HCT116 (cell line): ENCODE data around the gene TSPAN3. TPM values are rescaled to one million over a fixed set of nuclear protein-coding genes. Genes with fewer than 3 reads are reported as not detected.

Experiments
- ATAC-seq: fragments of 200-7000 bp; cut with Tn5 transposase; 2 replicates; pipeline ENCODE4 v1.9.1; 2020; ENCODE audit warnings: mild to moderate bottlenecking, moderate library complexity
- BruUV-seq: library from RNA; stranded (reverse); fragments of 400-500 nt; replicated peaks from 2 replicates; lab custom pipeline; 2021; lab: Mats Ljungman, UMichigan
- CTCF ChIA-PET: fragments of 300-600 bp; sonication (Branson Sonifier 250); formaldehyde crosslinking; loops from one replicate; lab custom pipeline; 2021; ENCODE audit warnings: antibody characterized with exemption; lab: Charles Lee
- POLR2A ChIA-PET: fragments of 300-600, 350-600 bp; sonication (Branson Sonifier 250); formaldehyde crosslinking; loops from one replicate; lab custom pipeline; 2021; ENCODE audit warnings: antibody characterized with exemption; lab: Charles Lee
- RAD21 ChIA-PET, 2 experiments: fragments of 300-600 bp; sonication (Branson Sonifier 250); formaldehyde crosslinking; loops; one replicate each; lab custom pipeline; 2023; ENCODE audit warnings: low total read pairs in 2 of 2; ENCODE audit not compliant: uncharacterized antibody in 2 of 2, unreplicated experiment in 2 of 2, low non-redundant PET in 1 of 2; lab: Charles Lee
- DNase-seq: peaks from one replicate; pipeline ENCODE4 v3.0.0-alpha.2; 2010; ENCODE audit warnings: low read depth, low spot score
- H2AFZ ChIP-seq: fragments of 200-600 bp; shearing (Covaris generic), sonication (generic); 2 replicates; pipeline ENCODE4 v1.6.1; 2017; ENCODE audit warnings: low read depth, mixed run types, mixed read lengths, antibody characterized with exemption, low read length; ENCODE audit not compliant: poor library complexity, severe bottlenecking
- H3K27ac ChIP-seq: 2 replicates; pipeline ENCODE4 v1.5.1; 2012; ENCODE audit warnings: low read depth, low read length
- H3K27me3 ChIP-seq: fragments of 200-600 bp; sonication (generic); 2 replicates; pipeline ENCODE4 v1.6.1; 2016; ENCODE audit warnings: mixed run types, low read length, mixed read lengths; ENCODE audit not compliant: insufficient read depth
- H3K36me3 ChIP-seq, 2 experiments: fragments of 200-500 bp in 1 of 2; fragments of 200-600 bp in 1 of 2; sonication (Bioruptor generic) in 1 of 2; sonication (generic) in 1 of 2; 2 replicates each; pipeline versions ENCODE4 v1.5.1 to v1.6.1; 2014 to 2016; ENCODE audit warnings: low read length in 2 of 2, inconsistent platforms in 1 of 2, mixed read lengths in 1 of 2, mixed run types in 1 of 2; ENCODE audit not compliant: insufficient read depth in 2 of 2, control insufficient read depth in 1 of 2
- H3K4me1 ChIP-seq, 2 experiments: fragments of 200-600 bp in 1 of 2; sonication (generic) in 1 of 2; 2 replicates each; pipeline versions ENCODE4 v1.5.1 to v1.6.1; 2012 to 2017; ENCODE audit warnings: low read length in 2 of 2, inconsistent platforms in 1 of 2, mild to moderate bottlenecking in 1 of 2, mixed read lengths in 1 of 2, mixed run types in 1 of 2, moderate library complexity in 1 of 2; ENCODE audit not compliant: insufficient read depth in 2 of 2, control insufficient read depth in 1 of 2
- H3K4me2 ChIP-seq: fragments of 200-600 bp; sonication (generic); 2 replicates; pipeline ENCODE4 v1.6.1; 2017; ENCODE audit warnings: mixed run types, low read length, mixed read lengths
- H3K4me3 ChIP-seq, 2 experiments: fragments of 200-600 bp in 1 of 2; sonication (generic) in 1 of 2; replicated peaks in 1 of 2; 2 replicates each; pipeline ENCODE4 v1.5.1; 2011 to 2016; ENCODE audit warnings: low read length in 2 of 2, control low read depth in 1 of 2, low read depth in 1 of 2, mild to moderate bottlenecking in 1 of 2, mixed read lengths in 1 of 2, mixed run types in 1 of 2
- H3K79me2 ChIP-seq: fragments of 200-600 bp; sonication (generic); 2 replicates; pipeline ENCODE4 v1.6.1; 2017; ENCODE audit warnings: mild to moderate bottlenecking, mixed run types, low read length, moderate library complexity, mixed read lengths; ENCODE audit not compliant: insufficient read depth
- H3K9ac ChIP-seq: fragments of 200-600 bp; sonication (generic); 2 replicates; pipeline ENCODE4 v1.6.1; 2016; ENCODE audit warnings: low read length, mixed read lengths
- H3K9me2 ChIP-seq: fragments of 200-600 bp; sonication (generic), shearing (Covaris generic); 2 replicates; pipeline ENCODE4 v1.6.1; 2017; ENCODE audit warnings: mixed run types, mild to moderate bottlenecking, moderate library complexity; ENCODE audit not compliant: insufficient read depth
- H3K9me3 ChIP-seq, 2 experiments: fragments of 200-500 bp in 1 of 2; fragments of 200-600 bp in 1 of 2; sonication (Bioruptor generic) in 1 of 2; sonication (generic) in 1 of 2; 2 replicates each; pipeline ENCODE4 v1.6.1; 2014 to 2017; ENCODE audit warnings: low read length in 2 of 2, mixed read lengths in 2 of 2, inconsistent platforms in 1 of 2, low read depth in 1 of 2, mild to moderate bottlenecking in 1 of 2, mixed run types in 1 of 2, moderate library complexity in 1 of 2; ENCODE audit not compliant: control insufficient read depth in 1 of 2, insufficient read depth in 1 of 2
- H4K20me1 ChIP-seq: fragments of 200-600 bp; sonication (generic), shearing (Covaris generic); 2 replicates; pipeline ENCODE4 v1.6.1; 2017; ENCODE audit warnings: mixed run types, mild to moderate bottlenecking, moderate library complexity; ENCODE audit not compliant: insufficient read depth
- CBX3 ChIP-seq: IDR thresholded peaks from 2 replicates; pipeline ENCODE4 v1.6.1; 2012; ENCODE audit warnings: low read depth
- CEBPB ChIP-seq: IDR thresholded peaks from 2 replicates; pipeline ENCODE4 v1.6.1; 2012; ENCODE audit warnings: low read depth
- ELF1 ChIP-seq: IDR thresholded peaks from 2 replicates; pipeline ENCODE4 v1.6.1; 2012; ENCODE audit warnings: low read depth, borderline replicate concordance
- EZH2 ChIP-seq: fragments of 200-600 bp; sonication (generic); IDR thresholded peaks from 2 replicates; pipeline ENCODE4 v1.6.1; 2017; ENCODE audit warnings: antibody characterized with exemption, mixed run types
- EZH2phosphoT487 ChIP-seq: fragments of 200-600 bp; IDR thresholded peaks from 2 replicates; pipeline ENCODE4 v1.6.1; 2018; ENCODE audit warnings: antibody characterized with exemption, borderline replicate concordance
- FOSL1 ChIP-seq: IDR thresholded peaks from 2 replicates; pipeline ENCODE4 v1.6.1; 2012; ENCODE audit warnings: low read depth
- JUND ChIP-seq: IDR thresholded peaks from 2 replicates; pipeline ENCODE4 v1.6.1; 2012
- POLR2A ChIP-seq: IDR thresholded peaks from 2 replicates; pipeline ENCODE4 v1.7.0; 2011; ENCODE audit warnings: borderline replicate concordance; ENCODE audit not compliant: insufficient read depth, insufficient read length; ENCODE audit errors: extremely low read depth
- POLR2AphosphoS5 ChIP-seq: IDR thresholded peaks from 2 replicates; pipeline ENCODE4 v1.6.1; 2011; ENCODE audit warnings: mild to moderate bottlenecking, low read depth, low read length, moderate library complexity
- SIN3A ChIP-seq: IDR thresholded peaks from 2 replicates; pipeline ENCODE4 v1.6.1; 2012; ENCODE audit warnings: low read depth
- SP1 ChIP-seq: IDR thresholded peaks from 2 replicates; pipeline ENCODE4 v1.6.1; 2012; ENCODE audit warnings: low read depth
- TCF7L2 ChIP-seq: IDR thresholded peaks from 2 replicates; pipeline ENCODE4 v1.7.0; 2011; ENCODE audit warnings: borderline replicate concordance, inconsistent platforms; ENCODE audit not compliant: insufficient read depth, insufficient read length; ENCODE audit errors: extremely low read depth
- YY1 ChIP-seq: IDR thresholded peaks from 2 replicates; pipeline ENCODE4 v1.6.1; 2011; ENCODE audit warnings: low read length, low read depth, moderate library complexity, mild to moderate bottlenecking; ENCODE audit not compliant: insufficient replicate concordance; ENCODE audit errors: extremely low read depth
- ZNF274 ChIP-seq: fragments of 200-500 bp; sonication (Bioruptor generic); IDR thresholded peaks from 2 replicates; pipeline ENCODE4 v1.6.1; 2014; ENCODE audit warnings: mild to moderate bottlenecking, low read depth, low read length, inconsistent platforms
- intact Hi-C: fragments of 100-400 bp; cut with micrococcal nuclease; formaldehyde crosslinking; loops from 2 replicates; pipeline ENCODE4 v1.10.0; 2022
- total RNA-seq: library from RNA; stranded (reverse); gene quantifications from one replicate; pipeline ENCODE4 v1.2.1, GENCODE V29; 2021; ENCODE audit not compliant: unreplicated experiment
- TF ChIP-seq, protein P1 (sequence below): IDR thresholded peaks from 2 replicates; pipeline ENCODE4 v1.6.1; 2012
- TF ChIP-seq, protein P2 (sequence below), 3 experiments: fragments of 200-600 bp in 1 of 3; sonication (generic) in 1 of 3; IDR thresholded peaks in 2 of 3; conservative IDR thresholded peaks in 1 of 3; 2 replicates each; pipeline ENCODE4 v1.5.1; 2012 to 2017; ENCODE audit warnings: low read depth in 2 of 3, low read length in 2 of 3, antibody characterized with exemption in 1 of 3, borderline replicate concordance in 1 of 3, control low read depth in 1 of 3, mild to moderate bottlenecking in 1 of 3, mixed read lengths in 1 of 3, mixed run types in 1 of 3, moderate library complexity in 1 of 3; ENCODE audit not compliant: insufficient read depth in 1 of 3
- TF ChIP-seq, protein P3 (sequence below): IDR thresholded peaks from 2 replicates; pipeline ENCODE4 v1.6.1; 2012
- TF ChIP-seq, protein P4 (sequence below): IDR thresholded peaks from 2 replicates; pipeline ENCODE4 v1.6.1; 2011; ENCODE audit warnings: mild to moderate bottlenecking, low read length, moderate library complexity; ENCODE audit not compliant: insufficient replicate concordance; ENCODE audit errors: extremely low read depth

The TSPAN3 gene
- total RNA-seq, 1 experiment from 2014 or later = 140 TPM

DNA sequence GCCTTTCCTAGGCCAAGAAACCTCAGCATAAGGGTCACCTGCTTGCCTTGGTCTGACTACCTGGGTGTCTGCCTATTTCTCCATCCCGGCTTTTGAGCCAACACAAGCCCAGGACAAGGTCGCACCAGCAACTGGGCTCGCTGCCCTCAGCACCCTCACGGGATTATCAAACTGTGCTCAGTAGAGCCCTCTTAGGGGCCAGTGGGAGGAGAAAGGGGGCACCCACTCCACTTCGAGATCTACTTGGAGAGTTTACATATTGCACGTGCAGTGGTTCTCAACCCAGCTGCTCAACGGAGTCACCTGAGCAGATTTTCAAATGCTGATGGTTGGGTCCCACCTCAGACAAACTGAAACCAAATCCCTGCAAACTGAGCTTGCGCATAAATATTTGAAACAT lies 31.1 kb downstream of the TSPAN3 start:
- Histone ChIP-seq H3K27ac (no peak overlapping the region), H3K27me3 (no peaks in the 10 kb centered on the region), H3K9ac (no peak overlapping the region), H3K4me3 (no peak overlapping the region), H3K4me2 (no peak overlapping the region), H3K9me2 (no peaks in the 10 kb centered on the region), H3K79me2 (no peaks in the 10 kb centered on the region), H3K9me3 (no peaks in the 10 kb centered on the region; a peak in 1 of 4 replicates), H3K4me1 (no peaks in the 10 kb centered on the region), H3K36me3 (peaks cover 7 to 8% of the 10 kb centered on the region in 2 experiments; a peak in 3 of 4 replicates), H4K20me1 (no peaks in the 10 kb centered on the region)
- ATAC-seq (no peak), DNase-seq (no peak)
- intact Hi-C loops = no loop called here
- CTCF ChIA-PET = no interaction called here
- POLR2A ChIA-PET = no interaction called here
- RAD21 ChIA-PET = no interaction called here
- TF ChIP-seq POLR2A (no peak), JUND (no peak), YY1 (no peak), EZH2 (no peak), SP1 (no peak), POLR2AphosphoS5 (no peak), ZNF274 (no peak), SIN3A (no peak), TCF7L2 (no peak), CBX3 (no peak), FOSL1 (no peak), CEBPB (no peak), EZH2phosphoT487 (no peak), ELF1 (no peak)
- TF ChIP-seq, protein P1, sequence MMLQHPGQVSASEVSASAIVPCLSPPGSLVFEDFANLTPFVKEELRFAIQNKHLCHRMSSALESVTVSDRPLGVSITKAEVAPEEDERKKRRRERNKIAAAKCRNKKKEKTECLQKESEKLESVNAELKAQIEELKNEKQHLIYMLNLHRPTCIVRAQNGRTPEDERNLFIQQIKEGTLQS = no peak
- TF ChIP-seq, protein P2, sequence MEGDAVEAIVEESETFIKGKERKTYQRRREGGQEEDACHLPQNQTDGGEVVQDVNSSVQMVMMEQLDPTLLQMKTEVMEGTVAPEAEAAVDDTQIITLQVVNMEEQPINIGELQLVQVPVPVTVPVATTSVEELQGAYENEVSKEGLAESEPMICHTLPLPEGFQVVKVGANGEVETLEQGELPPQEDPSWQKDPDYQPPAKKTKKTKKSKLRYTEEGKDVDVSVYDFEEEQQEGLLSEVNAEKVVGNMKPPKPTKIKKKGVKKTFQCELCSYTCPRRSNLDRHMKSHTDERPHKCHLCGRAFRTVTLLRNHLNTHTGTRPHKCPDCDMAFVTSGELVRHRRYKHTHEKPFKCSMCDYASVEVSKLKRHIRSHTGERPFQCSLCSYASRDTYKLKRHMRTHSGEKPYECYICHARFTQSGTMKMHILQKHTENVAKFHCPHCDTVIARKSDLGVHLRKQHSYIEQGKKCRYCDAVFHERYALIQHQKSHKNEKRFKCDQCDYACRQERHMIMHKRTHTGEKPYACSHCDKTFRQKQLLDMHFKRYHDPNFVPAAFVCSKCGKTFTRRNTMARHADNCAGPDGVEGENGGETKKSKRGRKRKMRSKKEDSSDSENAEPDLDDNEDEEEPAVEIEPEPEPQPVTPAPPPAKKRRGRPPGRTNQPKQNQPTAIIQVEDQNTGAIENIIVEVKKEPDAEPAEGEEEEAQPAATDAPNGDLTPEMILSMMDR (IDR thresholded peaks at IDR 0.05 in 2 of 3, conservative IDR thresholded peaks at IDR 0.05 in 1 of 3; ENCODE audit: borderline replicate concordance in 1 of 3, insufficient read depth in 1 of 3, low read depth in 2 of 3, low read length in 2 of 3) = no peak
- TF ChIP-seq, protein P3, sequence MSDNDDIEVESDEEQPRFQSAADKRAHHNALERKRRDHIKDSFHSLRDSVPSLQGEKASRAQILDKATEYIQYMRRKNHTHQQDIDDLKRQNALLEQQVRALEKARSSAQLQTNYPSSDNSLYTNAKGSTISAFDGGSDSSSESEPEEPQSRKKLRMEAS = no peak
- TF ChIP-seq, protein P4, sequence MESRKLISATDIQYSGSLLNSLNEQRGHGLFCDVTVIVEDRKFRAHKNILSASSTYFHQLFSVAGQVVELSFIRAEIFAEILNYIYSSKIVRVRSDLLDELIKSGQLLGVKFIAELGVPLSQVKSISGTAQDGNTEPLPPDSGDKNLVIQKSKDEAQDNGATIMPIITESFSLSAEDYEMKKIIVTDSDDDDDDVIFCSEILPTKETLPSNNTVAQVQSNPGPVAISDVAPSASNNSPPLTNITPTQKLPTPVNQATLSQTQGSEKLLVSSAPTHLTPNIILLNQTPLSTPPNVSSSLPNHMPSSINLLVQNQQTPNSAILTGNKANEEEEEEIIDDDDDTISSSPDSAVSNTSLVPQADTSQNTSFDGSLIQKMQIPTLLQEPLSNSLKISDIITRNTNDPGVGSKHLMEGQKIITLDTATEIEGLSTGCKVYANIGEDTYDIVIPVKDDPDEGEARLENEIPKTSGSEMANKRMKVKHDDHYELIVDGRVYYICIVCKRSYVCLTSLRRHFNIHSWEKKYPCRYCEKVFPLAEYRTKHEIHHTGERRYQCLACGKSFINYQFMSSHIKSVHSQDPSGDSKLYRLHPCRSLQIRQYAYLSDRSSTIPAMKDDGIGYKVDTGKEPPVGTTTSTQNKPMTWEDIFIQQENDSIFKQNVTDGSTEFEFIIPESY = no peak
- TF ChIP-seq, all 23 proteins: peak for 0
- no TSS peak for BruUV-seq
- H2AFZ ChIP-seq = no peak overlapping the region
